GM21737 (cell line): Measurements from ENCODE around the gene ATF5.

Experiments used
- ATAC-seq: cut with Tn5 transposase; IDR thresholded peaks from one replicate; pipeline ENCODE4 v1.9.1; 2021; ENCODE audit warnings: mild to moderate bottlenecking, moderate library complexity; ENCODE audit not compliant: unreplicated experiment

The ATF5 gene

GRCh38 chr19:49894011-49894664 is 34.9 kb upstream of the ATF5 start:
- ATAC-seq, result no peak

DNA sequence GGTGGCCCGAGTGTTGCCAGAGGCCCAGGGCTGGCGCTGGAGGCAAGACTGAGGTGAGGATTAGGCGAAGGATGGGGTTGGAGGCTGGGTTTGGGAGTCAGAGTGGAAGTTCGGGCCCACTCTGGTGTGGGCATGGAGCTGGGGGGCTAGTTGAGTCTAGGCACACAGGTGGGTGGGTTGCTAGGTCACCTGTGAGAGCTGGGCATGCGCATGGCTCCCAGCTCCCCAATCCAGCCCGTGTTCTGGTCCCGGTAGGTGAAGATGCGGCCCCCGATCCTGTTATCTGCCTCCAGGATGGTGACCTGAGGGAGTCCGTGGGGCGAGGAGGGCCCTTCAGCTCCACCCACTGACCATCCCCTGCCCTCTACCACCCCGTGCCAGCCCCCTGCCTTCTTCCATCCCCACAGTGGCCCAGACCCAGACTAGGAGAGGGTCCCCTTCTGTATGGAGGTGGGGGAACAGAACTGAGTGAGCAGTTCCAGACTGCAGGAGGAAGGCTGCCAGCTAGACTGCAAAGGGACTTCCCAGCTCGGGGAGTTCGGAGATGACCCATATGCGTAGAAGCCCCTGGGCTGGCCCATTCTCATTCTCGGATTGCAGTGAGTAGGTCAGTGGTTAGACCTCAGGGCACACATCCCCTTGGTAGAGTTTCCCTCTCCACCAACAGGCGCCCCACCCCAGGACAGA is 34.0 kb upstream of the ATF5 start:
- no peak for ATAC-seq

- ATAC-seq, result no peak
These were observed 33.3 kb upstream of the ATF5 start for GRCh38 chr19:49895566-49896297.

- peak; percentile 35 for ATAC-seq
These were observed 32.0 kb upstream of the ATF5 start, which contains the start of gene IL4I1 for GRCh38 chr19:49896863-49897621. Gene IL4I1 (minus strand): TSS chr19:49896887. CDS start chr19:49896160, 727 bp downstream.

DNA sequence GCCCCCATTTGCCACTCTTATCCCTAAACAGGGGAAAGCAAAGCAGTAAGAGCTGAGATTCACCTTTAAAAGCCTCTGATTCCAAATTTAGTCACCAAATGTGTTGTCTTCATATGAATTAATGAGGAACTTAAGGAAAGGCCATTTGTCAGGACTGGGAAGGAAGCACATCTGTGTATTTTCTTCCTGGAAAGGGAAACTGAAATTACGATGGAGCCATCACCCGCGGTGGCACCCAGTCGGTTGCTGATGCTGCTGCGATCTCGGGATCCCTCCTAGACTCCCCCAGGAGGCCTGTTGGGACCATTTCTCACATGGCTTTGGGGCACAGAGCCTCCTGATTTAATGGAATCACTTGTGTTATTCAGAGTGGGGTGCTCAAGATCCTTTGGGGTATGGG is 24.9 kb upstream of the ATF5 start:
- ATAC-seq, result no peak

- no peak for ATAC-seq
These were observed 22.0 kb upstream of the ATF5 start for GRCh38 chr19:49906879-49907564.

- ATAC-seq, result no peak
These were observed 21.1 kb upstream of the ATF5 start for GRCh38 chr19:49907745-49908446.

DNA sequence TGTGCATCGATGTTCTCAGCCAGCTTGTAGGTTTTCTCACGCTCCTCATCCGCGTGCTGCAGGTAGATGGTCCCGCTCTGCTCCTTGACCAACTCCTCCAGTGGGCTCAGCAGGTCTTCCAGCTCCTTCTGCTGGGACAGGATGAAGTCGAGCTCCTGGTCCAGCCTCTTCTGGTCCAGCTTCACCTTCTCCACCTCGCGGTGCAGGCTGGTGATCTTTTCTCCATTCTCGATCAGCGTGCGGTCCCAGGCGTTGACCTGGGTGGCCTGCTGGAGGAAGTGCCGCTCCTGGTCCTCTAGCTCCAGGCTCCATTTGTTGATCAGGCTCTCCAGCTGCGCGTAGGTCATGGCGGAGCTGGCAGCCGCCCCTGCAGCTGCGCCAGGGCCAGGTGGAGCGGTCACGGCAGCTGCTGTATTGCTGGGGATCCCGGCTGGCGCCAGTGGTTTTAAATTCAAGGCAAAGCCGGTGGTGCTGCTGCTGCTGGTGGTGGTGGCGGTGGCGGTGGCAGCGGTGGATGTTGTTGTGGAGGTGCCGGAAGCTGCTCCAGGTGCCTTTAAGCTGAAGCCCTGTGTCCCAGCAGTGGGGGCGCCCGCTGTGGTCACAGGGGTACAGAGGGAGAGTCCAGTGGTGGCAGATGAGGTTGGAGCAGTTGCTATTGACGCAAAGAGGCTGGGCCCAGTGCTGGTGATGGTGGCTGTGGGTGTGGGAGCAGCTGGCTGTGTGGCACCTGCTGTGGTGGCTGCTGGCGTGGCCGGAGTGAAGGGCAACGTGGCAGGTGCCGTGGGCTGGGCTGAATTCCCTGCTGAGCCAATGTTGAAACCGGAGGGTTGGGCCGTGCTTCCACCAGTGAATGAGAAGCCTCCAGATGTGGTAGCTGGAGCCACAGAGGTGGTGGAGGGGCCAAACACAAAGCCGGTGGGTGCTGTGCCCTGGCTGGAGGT is 20.3 kb upstream of the ATF5 start:
- ATAC-seq, result no peak

- ATAC-seq, result no peak
These were observed 18.8 kb upstream of the ATF5 start for GRCh38 chr19:49910179-49910578.

GRCh38 chr19:49911381-49912145 is 17.4 kb upstream of the ATF5 start:
- peak; percentile 42 for ATAC-seq

- ATAC-seq, result no peak
These were observed 15.9 kb upstream of the ATF5 start for GRCh38 chr19:49912965-49913685.

DNA sequence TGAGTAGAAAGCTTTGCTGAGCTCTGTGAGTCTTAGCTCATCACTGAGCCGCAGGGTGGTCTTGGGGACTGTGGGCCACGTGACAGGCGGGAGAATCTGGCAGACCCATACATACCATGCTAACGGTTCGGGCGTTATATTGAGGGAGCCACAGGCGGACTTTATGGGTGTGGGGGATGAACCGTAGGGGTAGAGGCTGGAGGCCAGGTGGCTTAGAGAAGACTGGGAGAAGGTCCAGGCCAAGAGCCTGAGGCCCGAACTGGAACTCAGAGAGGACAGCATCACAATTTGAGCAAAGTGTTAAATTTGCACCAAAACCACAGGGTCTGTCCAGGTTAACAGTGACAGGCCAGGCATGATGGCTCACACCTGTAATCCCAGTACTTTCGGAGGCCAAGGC is 15.3 kb upstream of the ATF5 start:
- no peak for ATAC-seq

GRCh38 chr19:49915271-49915670 is 13.7 kb upstream of the ATF5 start:
- ATAC-seq, result no peak

DNA sequence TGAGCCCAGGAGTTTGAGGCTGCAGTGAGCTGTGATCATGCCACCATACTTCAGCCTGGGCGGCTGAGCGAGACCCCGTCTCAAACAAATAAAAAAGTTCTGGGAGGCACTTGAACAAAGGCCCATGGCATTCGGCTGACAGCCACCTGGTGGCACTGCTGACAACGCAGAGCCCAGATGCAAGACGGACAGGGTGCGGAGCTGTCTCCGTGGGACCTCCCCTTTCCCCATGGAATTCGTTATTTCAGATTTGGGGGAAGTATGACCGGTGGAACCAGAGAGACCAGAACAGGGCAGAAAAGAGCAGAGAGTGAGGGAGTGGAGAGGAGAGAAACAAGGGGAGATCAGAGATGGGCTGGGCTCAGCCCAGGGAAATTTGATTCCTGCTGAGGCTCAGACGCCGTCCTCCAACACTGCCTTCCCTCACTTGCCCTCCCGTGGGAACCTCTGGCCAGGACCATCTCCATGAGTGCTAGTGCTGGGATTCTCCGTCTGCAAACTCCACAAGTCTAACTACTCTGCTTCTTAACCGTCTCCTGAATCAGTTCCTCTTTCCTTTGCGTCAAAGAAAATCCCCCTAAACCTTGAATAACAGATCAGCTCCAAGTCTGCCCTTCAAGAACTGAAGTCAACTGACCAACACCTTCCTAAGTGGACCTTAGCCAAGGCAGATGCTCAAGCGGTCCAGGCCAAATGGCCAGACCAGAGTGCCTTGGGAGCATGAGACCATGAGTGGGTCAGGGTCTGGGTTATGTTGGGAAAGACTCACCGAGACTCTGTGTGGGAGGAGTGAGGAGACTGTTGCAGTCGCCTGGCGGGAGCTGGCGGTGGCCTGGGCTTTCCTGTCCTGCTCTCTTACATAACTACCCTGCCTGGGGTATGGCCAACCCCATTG is 11.9 kb upstream of the ATF5 start:
- ATAC-seq, result no peak

DNA sequence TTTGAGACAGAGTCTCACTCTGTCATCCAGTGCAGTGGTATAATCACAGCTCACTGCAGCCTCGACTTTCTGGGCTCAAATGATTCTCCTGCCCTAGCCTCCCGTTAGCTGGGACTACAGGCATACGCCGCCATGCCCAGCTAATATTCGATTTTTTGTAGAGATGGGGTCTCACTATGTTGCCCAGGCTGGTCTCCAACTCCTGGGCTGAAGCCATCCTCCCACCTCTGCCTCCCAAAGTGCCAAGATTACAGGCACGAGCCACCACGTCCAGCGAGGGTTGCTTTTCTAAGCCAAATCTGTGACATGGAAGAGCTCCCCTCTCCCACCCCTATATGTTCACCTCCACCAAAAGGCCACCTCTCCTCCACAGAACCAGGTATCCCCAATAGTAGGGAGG is 10.9 kb upstream of the ATF5 start:
- ATAC-seq, result no peak

GRCh38 chr19:49920624-49921363 is 8.2 kb upstream of the ATF5 start:
- no peak for ATAC-seq
